CD14-positive monocyte (primary cell): ENCODE data around the gene HLCS. TPM values are rescaled to one million over a fixed set of nuclear protein-coding genes. Genes with fewer than 3 reads are reported as not detected.

ENCODE experiments used
- DNase-seq, 3 donors: peaks; one replicate each; pipeline ENCODE4 v3.0.0-alpha.2; 2011 to 2022
- H2AFZ ChIP-seq: 2 replicates; pipeline ENCODE4 v1.6.0; 2012; ENCODE audit warnings: mild to moderate bottlenecking, low read depth, low read length, inconsistent platforms; ENCODE audit not compliant: insufficient read depth, poor library complexity, severe bottlenecking
- H3K27ac ChIP-seq, 2 donors: 1 replicate in 1 of 2; 2 replicates in 1 of 2; pipeline ENCODE4 v1.5.1; 2012 to 2013; ENCODE audit warnings: low read length in 2 of 2, control low read depth in 1 of 2, inconsistent platforms in 1 of 2, low read depth in 1 of 2, mild to moderate bottlenecking in 1 of 2
- H3K27me3 ChIP-seq, 2 donors: one replicate each; pipeline versions ENCODE4 v1.6.0 to v1.6.1; 2011 to 2013; ENCODE audit warnings: low read length in 2 of 2; ENCODE audit not compliant: control insufficient read depth in 2 of 2, insufficient read depth in 2 of 2
- H3K36me3 ChIP-seq, 2 donors: replicated peaks in 1 of 2; 1 replicate in 1 of 2; 2 replicates in 1 of 2; pipeline versions ENCODE4 v1.5.1 to v1.6.1; 2012 to 2013; ENCODE audit warnings: low read length in 2 of 2, control low read depth in 1 of 2, inconsistent platforms in 1 of 2, mild to moderate bottlenecking in 1 of 2; ENCODE audit not compliant: insufficient read depth in 2 of 2, control insufficient read depth in 1 of 2
- H3K4me1 ChIP-seq, 2 donors: 1 replicate in 1 of 2; 2 replicates in 1 of 2; pipeline versions ENCODE4 v1.5.1 to v1.6.1; 2012 to 2013; ENCODE audit warnings: low read length in 2 of 2, control low read depth in 1 of 2, inconsistent platforms in 1 of 2, mild to moderate bottlenecking in 1 of 2, moderate library complexity in 1 of 2; ENCODE audit not compliant: insufficient read depth in 2 of 2, control insufficient read depth in 1 of 2
- H3K4me2 ChIP-seq: replicated peaks from 2 replicates; pipeline ENCODE3; 2012; ENCODE audit warnings: low read length, moderate library complexity, mild to moderate bottlenecking; ENCODE audit not compliant: poor library complexity, severe bottlenecking; ENCODE audit errors: extremely low read depth
- H3K4me3 ChIP-seq, 3 experiments: fragments of 200-600 bp in 1 of 3; sonication (generic) in 1 of 3; replicated peaks in 1 of 3; 1 replicate in 2 of 3; 2 replicates in 1 of 3; pipeline ENCODE4 v1.5.1; 2011 to 2013; ENCODE audit warnings: low read length in 3 of 3, mild to moderate bottlenecking in 3 of 3, control low read depth in 2 of 3, low read depth in 2 of 3, inconsistent platforms in 1 of 3, moderate library complexity in 1 of 3
- H3K79me2 ChIP-seq: 2 replicates; pipeline ENCODE4 v1.6.0; 2012; ENCODE audit warnings: mild to moderate bottlenecking, control low read depth, inconsistent platforms, low read length, moderate library complexity; ENCODE audit not compliant: insufficient read depth
- H3K9ac ChIP-seq: 2 replicates; pipeline ENCODE4 v1.6.0; 2017; ENCODE audit warnings: low read length, mild to moderate bottlenecking; ENCODE audit not compliant: insufficient read depth, poor library complexity, severe bottlenecking
- H3K9me3 ChIP-seq, 2 donors: replicated peaks in 1 of 2; 1 replicate in 1 of 2; 2 replicates in 1 of 2; pipeline versions ENCODE4 v1.5.1 to v1.6.1; 2012 to 2013; ENCODE audit warnings: low read length in 2 of 2, control low read depth in 1 of 2; ENCODE audit not compliant: control insufficient read depth in 1 of 2, insufficient read depth in 1 of 2
- H4K20me1 ChIP-seq: 2 replicates; pipeline ENCODE4 v1.6.0; 2012; ENCODE audit warnings: mild to moderate bottlenecking, low read length, control low read depth, moderate library complexity; ENCODE audit not compliant: insufficient read depth
- H3K27ac Mint-ChIP-seq, 7 donors: one replicate each; pipeline ENCODE4 v1.8.0; 2020; ENCODE audit warnings: mild to moderate bottlenecking in 7 of 7, mixed read lengths in 7 of 7, moderate library complexity in 6 of 7, inconsistent platforms in 2 of 7
- H3K27me3 Mint-ChIP-seq, 3 donors: one replicate each; pipeline ENCODE4 v1.8.0; 2021 to 2022; ENCODE audit warnings: low read depth in 3 of 3, mild to moderate bottlenecking in 3 of 3, mixed read lengths in 3 of 3, moderate library complexity in 3 of 3, inconsistent platforms in 1 of 3
- H3K36me3 Mint-ChIP-seq, 2 donors: one replicate each; pipeline ENCODE4 v1.8.0; 2020; ENCODE audit warnings: mixed read lengths in 2 of 2, inconsistent platforms in 1 of 2, mild to moderate bottlenecking in 1 of 2
- H3K4me1 Mint-ChIP-seq: one replicate; pipeline ENCODE4 v1.8.0; 2020; ENCODE audit warnings: mild to moderate bottlenecking, mixed read lengths
- H3K4me3 Mint-ChIP-seq, 2 donors: one replicate each; pipeline ENCODE4 v1.8.0; 2020; ENCODE audit warnings: mild to moderate bottlenecking in 2 of 2, mixed read lengths in 2 of 2, moderate library complexity in 1 of 2
- H3K9me3 Mint-ChIP-seq, 7 donors: one replicate each; pipeline ENCODE4 v1.8.0; 2020 to 2022; ENCODE audit warnings: mixed read lengths in 7 of 7, mild to moderate bottlenecking in 6 of 7, moderate library complexity in 6 of 7, inconsistent platforms in 2 of 7
- WGBS: methylation state at CpG from one replicate; pipeline ENCODE4 v1.1.5; 2013; ENCODE audit warnings: missing lambda C conversion rate; ENCODE audit not compliant: insufficient coverage; 5-methylcytosine and 5-hydroxymethylcytosine counted together
- intact Hi-C, 2 donors: fragments of 100-400 bp; cut with micrococcal nuclease; formaldehyde crosslinking; loops; one replicate each; pipeline versions ENCODE4 v1.15.0 to v1.15.1; 2023
- polyA plus RNA-seq, 3 donors: library from polyadenylated mRNA; depleted of rRNA in 1 of 3; unstranded in 2 of 3; stranded (reverse) in 1 of 3; fragments of 300-500 nt in 2 of 3; fragments of >200 nt in 1 of 3; fragmentation: Illumina TruSeq in 2 of 3; gene quantifications; 1 replicate in 2 of 3; 2 replicates in 1 of 3; pipeline ENCODE4 v1.2.3, GENCODE V29; 2012 to 2021
- TF ChIP-seq, protein P1 (sequence below): fragments of 200-600 bp; IDR thresholded peaks from one replicate; pipeline ENCODE4 v1.8.0; 2022; ENCODE audit warnings: antibody characterized with exemption, mild to moderate bottlenecking

The HLCS gene
- polyA plus RNA-seq, 3 donors = 2.1 to 3.1 (median 2.2) TPM

DNA sequence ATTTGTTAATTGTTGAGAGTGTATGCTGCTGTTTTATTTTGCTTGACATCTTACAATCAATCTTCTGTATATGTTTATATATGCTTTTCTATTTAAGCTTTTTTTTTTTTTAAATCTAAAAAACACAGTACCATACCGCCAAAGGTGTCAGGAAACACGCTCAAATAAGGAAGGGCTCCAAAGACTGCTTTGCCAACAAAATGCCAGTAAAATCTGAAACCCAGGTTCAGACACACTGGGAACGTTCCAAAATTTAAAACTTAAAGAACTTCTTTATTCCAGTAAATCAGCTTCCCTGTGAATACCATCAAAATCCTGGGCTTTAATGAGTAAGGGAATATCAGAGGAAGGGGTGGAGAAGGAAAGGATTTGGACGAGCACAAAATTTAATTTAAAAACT lies 180.3 kb downstream of the HLCS start:
- no peak overlapping the region for H3K4me3 Mint-ChIP-seq
- Histone ChIP-seq H4K20me1 (no peaks in the 10 kb centered on the region), H3K4me3 (no peak overlapping the region), H2AFZ (no peak overlapping the region), H3K9ac (no peak overlapping the region), H3K27ac (no peak overlapping the region), H3K9me3 (no peaks in the 10 kb centered on the region), H3K27me3 (no peaks in the 10 kb centered on the region), H3K36me3 (no peaks in the 10 kb centered on the region), H3K4me1 (no peaks in the 10 kb centered on the region), H3K4me2 (no peak overlapping the region), H3K79me2 (no peaks in the 10 kb centered on the region)
- no peak for DNase-seq
- intact Hi-C loops = no loop called here
- TF ChIP-seq, protein P1, sequence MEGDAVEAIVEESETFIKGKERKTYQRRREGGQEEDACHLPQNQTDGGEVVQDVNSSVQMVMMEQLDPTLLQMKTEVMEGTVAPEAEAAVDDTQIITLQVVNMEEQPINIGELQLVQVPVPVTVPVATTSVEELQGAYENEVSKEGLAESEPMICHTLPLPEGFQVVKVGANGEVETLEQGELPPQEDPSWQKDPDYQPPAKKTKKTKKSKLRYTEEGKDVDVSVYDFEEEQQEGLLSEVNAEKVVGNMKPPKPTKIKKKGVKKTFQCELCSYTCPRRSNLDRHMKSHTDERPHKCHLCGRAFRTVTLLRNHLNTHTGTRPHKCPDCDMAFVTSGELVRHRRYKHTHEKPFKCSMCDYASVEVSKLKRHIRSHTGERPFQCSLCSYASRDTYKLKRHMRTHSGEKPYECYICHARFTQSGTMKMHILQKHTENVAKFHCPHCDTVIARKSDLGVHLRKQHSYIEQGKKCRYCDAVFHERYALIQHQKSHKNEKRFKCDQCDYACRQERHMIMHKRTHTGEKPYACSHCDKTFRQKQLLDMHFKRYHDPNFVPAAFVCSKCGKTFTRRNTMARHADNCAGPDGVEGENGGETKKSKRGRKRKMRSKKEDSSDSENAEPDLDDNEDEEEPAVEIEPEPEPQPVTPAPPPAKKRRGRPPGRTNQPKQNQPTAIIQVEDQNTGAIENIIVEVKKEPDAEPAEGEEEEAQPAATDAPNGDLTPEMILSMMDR = no peak
- H3K27me3 Mint-ChIP-seq = peaks cover 0 to 4% (median 0%) of the 10 kb centered on the region in 3 donors
- H3K9me3 Mint-ChIP-seq = peaks cover 0 to 6% (median 3%) of the 10 kb centered on the region in 7 donors
- no peaks in the 10 kb centered on the region for H3K4me1 Mint-ChIP-seq
- H3K36me3 Mint-ChIP-seq = no peaks in the 10 kb centered on the region
- no CpG with 5 or more reads among the region's 4 CpGs for WGBS
- no peak overlapping the region for H3K27ac Mint-ChIP-seq

DNA sequence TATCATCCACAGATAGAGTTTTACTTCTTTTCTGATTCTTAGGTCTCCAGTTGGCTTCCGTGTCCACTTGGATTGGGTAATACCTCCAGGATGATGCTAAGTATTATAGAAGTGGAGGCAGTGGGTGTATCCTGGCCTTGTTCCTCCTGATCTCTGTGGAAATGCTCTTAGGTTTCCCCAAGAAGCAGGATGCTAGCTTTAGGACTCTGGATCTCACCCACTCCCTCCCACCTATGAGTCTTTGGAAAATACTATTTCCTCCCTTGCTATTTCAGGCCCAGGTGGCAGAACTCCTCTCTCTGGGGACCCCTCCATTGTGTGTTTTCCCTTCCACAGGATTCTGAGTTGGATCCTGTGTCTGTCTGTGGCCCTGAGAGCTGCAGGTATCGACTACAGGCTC lies 180.9 kb downstream of the HLCS start:
- no peaks in the 10 kb centered on the region for H3K79me2 ChIP-seq
- no peak for DNase-seq
- no peaks in the 10 kb centered on the region for H3K27me3 ChIP-seq
- H3K4me1 ChIP-seq = no peaks in the 10 kb centered on the region
- H3K9me3 ChIP-seq = no peaks in the 10 kb centered on the region
- H3K4me3 ChIP-seq = no peak overlapping the region
- Mint-ChIP-seq H3K4me1 (no peaks in the 10 kb centered on the region), H3K27me3 (peaks cover 0 to 3% (median 0%) of the 10 kb centered on the region in 3 donors), H3K9me3 (peaks cover 0 to 5% (median 2%) of the 10 kb centered on the region in 7 donors), H3K4me3 (no peak overlapping the region), H3K27ac (no peak overlapping the region), H3K36me3 (no peaks in the 10 kb centered on the region)
- no peak overlapping the region for H3K9ac ChIP-seq
- no CpG with 5 or more reads among the region's 2 CpGs for WGBS
- H3K4me2 ChIP-seq = no peak overlapping the region
- intact Hi-C loops = no loop called here
- H3K36me3 ChIP-seq = no peaks in the 10 kb centered on the region
- TF ChIP-seq, protein P1 = no peak
- no peak overlapping the region for H2AFZ ChIP-seq
- H4K20me1 ChIP-seq = no peaks in the 10 kb centered on the region
- no peak overlapping the region for H3K27ac ChIP-seq
